Measurements from ENCODE around the gene TRIM66.

TRIM66 gene, protein sequence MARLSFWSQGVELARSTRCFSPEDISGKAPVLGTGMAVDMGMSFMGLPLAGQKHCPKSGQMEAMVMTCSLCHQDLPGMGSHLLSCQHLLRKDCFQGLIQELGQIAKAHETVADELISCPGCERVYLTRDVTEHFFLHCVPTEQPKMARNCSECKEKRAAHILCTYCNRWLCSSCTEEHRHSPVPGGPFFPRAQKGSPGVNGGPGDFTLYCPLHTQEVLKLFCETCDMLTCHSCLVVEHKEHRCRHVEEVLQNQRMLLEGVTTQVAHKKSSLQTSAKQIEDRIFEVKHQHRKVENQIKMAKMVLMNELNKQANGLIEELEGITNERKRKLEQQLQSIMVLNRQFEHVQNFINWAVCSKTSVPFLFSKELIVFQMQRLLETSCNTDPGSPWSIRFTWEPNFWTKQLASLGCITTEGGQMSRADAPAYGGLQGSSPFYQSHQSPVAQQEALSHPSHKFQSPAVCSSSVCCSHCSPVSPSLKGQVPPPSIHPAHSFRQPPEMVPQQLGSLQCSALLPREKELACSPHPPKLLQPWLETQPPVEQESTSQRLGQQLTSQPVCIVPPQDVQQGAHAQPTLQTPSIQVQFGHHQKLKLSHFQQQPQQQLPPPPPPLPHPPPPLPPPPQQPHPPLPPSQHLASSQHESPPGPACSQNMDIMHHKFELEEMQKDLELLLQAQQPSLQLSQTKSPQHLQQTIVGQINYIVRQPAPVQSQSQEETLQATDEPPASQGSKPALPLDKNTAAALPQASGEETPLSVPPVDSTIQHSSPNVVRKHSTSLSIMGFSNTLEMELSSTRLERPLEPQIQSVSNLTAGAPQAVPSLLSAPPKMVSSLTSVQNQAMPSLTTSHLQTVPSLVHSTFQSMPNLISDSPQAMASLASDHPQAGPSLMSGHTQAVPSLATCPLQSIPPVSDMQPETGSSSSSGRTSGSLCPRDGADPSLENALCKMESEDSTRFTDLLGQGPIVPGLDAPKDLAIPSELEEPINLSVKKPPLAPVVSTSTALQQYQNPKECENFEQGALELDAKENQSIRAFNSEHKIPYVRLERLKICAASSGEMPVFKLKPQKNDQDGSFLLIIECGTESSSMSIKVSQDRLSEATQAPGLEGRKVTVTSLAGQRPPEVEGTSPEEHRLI (N-terminal part only)

DNA sequence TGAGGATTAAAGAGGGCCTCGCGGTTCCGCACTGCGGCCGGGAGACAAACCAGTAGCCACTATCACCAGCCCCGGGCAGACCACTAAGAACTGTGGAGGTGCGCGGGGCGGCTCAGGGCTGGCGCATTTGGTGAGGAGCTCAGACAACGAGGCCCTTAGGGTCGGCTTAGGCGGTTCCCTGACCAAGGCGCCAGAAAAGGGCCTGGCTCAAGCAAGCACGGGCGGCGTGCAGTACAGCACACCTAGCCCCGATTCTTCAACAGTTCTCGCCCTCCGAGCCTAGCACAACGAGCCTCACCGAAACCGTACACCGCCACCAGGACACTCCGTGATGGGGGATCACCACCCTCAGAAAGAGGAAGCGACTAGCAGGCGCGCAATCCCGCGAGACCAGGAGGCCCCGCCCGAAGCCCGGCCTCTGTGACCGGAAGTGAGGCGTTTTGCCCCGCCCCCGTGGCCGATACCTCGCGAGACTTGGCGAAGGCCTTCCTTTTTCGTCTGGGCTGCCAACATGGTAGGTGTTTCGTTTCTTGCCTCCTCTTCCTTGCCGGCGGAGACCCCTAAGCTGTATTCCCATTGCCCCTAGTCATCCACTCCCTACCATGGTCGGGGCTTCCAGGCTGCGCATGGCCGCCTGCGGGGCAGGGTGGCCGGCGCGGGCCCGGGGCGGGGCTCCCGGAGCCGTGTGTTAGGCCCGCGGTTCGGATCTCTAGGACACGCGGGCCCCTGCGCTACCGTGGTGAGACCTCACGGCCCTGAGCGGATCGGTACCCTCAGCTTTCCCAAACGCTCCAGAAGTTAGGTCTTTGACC lies at the start of gene TRIM66, which contains the start of gene RPL27A:
Gene TRIM66 (minus strand): TSS at position 363 of the 812 bp plus-strand sequence. CDS start 10,391 bp downstream, outside the sequence.
Gene RPL27A (plus strand): TSS at position 490 of the 812 bp plus-strand sequence. CDS start 22 bp downstream, at position 512.
- intact Hi-C loops (cut with DNase I) = loop anchor here (5.0 kb wide), 1 partner anchor 130 kb away; a partner anchor contains a TSS
- DNase-seq = peak; percentile 95 to 100 (median 99)

GRCh38 chr11:8731647-8732323 lies 49.3 kb upstream of the TRIM66 start:
- no peak for DNase-seq
- intact Hi-C loops (cut with DNase I) = no loop called here

GRCh38 chr11:8730697-8731020 lies 48.2 kb upstream of the TRIM66 start:
- intact Hi-C loops (cut with DNase I) = no loop called here
- DNase-seq = no peak

GRCh38 chr11:8729837-8730696 lies 47.6 kb upstream of the TRIM66 start:
- intact Hi-C loops (cut with DNase I) = no loop called here

GRCh38 chr11:8729067-8729466 lies 46.6 kb upstream of the TRIM66 start:
- peak in 1 of 42 donors; percentile 55 for DNase-seq
- intact Hi-C loops (cut with DNase I) = no loop called here

More at GRCh38 chr11:8729837-8730696, 47.6 kb upstream of the TRIM66 start:
- no peak for DNase-seq

- no peak for DNase-seq
- intact Hi-C loops (cut with DNase I) = no loop called here
These were observed 46.1 kb upstream of the TRIM66 start for GRCh38 chr11:8728563-8728962.

DNA sequence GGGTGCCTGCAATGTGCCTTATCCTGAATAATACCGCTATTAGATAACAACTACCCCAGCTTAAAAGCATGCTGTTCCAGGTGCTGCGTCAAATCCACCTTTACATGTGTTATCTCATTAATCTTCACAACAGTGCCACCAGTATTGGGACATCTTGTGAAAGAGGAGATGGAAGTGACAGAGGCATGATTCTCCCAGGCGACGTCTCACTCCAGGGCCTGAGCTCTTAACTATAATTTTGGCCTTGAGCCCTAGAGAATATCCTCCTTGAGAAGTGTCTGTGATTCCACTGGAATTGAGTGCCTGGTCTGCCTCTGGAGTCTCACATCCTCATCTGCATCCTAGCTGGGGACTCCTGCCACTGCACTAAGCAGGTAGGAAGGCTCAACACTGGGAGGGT lies 43.9 kb upstream of the TRIM66 start:
- intact Hi-C loops (cut with DNase I) = no loop called here
- DNase-seq = no peak

DNA sequence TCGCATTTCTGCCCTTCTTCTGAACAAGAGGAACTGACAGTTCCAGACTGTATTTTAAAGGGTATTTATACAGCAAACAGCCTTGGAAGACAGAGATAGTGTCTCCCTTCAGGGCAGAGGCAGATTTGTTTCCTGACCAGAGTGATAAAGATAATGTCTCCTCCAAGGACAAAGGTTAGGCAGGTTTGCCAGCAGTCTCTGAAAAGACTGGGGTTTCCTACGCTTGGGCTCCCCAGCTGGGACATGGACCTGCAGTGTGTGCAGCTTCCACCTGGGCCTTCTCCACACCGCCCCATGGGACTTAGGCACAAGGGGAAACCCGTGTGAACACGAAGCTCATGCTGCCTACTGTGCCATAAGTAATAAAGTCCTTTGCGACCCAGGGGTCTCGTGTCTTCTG lies 42.2 kb upstream of the TRIM66 start:
- intact Hi-C loops (cut with DNase I) = no loop called here
- DNase-seq = no peak

GRCh38 chr11:8723711-8724110 lies 41.2 kb upstream of the TRIM66 start:
- DNase-seq = no peak
- intact Hi-C loops (cut with DNase I) = no loop called here

DNA sequence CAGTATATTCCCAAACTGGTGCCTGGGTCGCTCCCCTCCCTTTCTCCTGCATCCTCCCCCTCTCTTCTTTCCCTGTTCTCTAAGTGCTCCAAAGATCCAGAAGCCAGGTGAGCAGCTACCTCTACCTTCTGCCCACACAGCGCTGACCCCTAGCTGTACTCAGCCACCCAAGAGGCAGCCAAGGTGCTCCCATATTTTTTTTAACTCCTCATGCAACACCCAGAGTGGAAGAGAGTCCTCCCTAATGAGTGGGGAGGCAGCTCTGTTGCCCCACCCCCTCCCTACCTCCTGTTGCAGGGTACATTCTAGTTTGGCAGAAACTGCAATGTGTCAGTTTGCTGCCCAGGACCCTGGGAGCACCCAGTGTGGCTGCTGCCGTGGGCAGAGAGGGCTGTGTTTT lies 40.3 kb upstream of the TRIM66 start:
- intact Hi-C loops (cut with DNase I) = no loop called here

GRCh38 chr11:8721609-8722500 lies 39.4 kb upstream of the TRIM66 start:
- peak in 1 of 42 donors; percentile 26 for DNase-seq
- intact Hi-C loops (cut with DNase I) = no loop called here

More for the DNA sequence above, 40.3 kb upstream of the TRIM66 start:
- no peak for DNase-seq

- DNase-seq = no peak
- intact Hi-C loops (cut with DNase I) = no loop called here
These were observed 38.6 kb upstream of the TRIM66 start for GRCh38 chr11:8720868-8721608.

GRCh38 chr11:8720352-8720751 lies 37.9 kb upstream of the TRIM66 start:
- intact Hi-C loops (cut with DNase I) = no loop called here
- no peak for DNase-seq

GRCh38 chr11:8719721-8720120 lies 37.3 kb upstream of the TRIM66 start:
- no peak for DNase-seq
- intact Hi-C loops (cut with DNase I) = no loop called here

GRCh38 chr11:8719211-8719649 lies 36.8 kb upstream of the TRIM66 start:
- intact Hi-C loops (cut with DNase I) = no loop called here
- peak in 8 of 42 donors; percentile 17 to 76 (median 28) for DNase-seq

Measured in head of caudate nucleus (tissue), 42 donors.